Right atrium auricular region (tissue), 2 donors: ENCODE measurements around the gene CAPS. TPM values are rescaled to one million over a fixed set of nuclear protein-coding genes. Genes with fewer than 3 reads are reported as not detected.

ENCODE experiments used
- DNase-seq: peaks from one replicate; pipeline ENCODE4 v3.0.0-alpha.2; 2019; ENCODE audit warnings: low spot score
- H3K27ac ChIP-seq, 2 donors: fragments of 200-600 bp; sonication (generic); 1 replicate in 1 of 2; 2 replicates in 1 of 2; pipeline ENCODE4 v1.5.1; 2016 to 2019
- H3K27me3 ChIP-seq, 2 donors: fragments of 200-600 bp; sonication (generic); one replicate each; pipeline versions ENCODE4 v1.5.1 to v1.6.0; 2017 to 2019
- H3K36me3 ChIP-seq: fragments of 200-600 bp; sonication (generic); one replicate; pipeline ENCODE4 v1.5.1; 2016
- H3K4me1 ChIP-seq, 2 donors: fragments of 200-600 bp; sonication (generic); one replicate each; pipeline versions ENCODE4 v1.5.1 to v1.6.0; 2017 to 2019
- H3K4me3 ChIP-seq, 2 donors: fragments of 200-600 bp; sonication (generic); 1 replicate in 1 of 2; 2 replicates in 1 of 2; pipeline ENCODE4 v1.5.1; 2017 to 2019; ENCODE audit warnings: mild to moderate bottlenecking in 1 of 2, moderate library complexity in 1 of 2
- H3K9me3 ChIP-seq, 2 donors: fragments of 200-600 bp; sonication (generic); one replicate each; pipeline ENCODE4 v1.5.1; 2019
- total RNA-seq, 2 donors: library from RNA; depleted of rRNA; stranded (reverse); fragments of >200 nt; gene quantifications; one replicate each; pipeline ENCODE4 v1.1.0, GENCODE V29; 2016
- TF ChIP-seq, protein P1 (sequence below), 2 donors: fragments of 200-600 bp; sonication (generic); IDR thresholded peaks; one replicate each; pipeline ENCODE4 v1.5.1; 2019; ENCODE audit warnings: antibody characterized with exemption in 2 of 2

The CAPS gene
- total RNA-seq, 2 donors from 2014 or later: 4.5 to 7.3 TPM

DNA sequence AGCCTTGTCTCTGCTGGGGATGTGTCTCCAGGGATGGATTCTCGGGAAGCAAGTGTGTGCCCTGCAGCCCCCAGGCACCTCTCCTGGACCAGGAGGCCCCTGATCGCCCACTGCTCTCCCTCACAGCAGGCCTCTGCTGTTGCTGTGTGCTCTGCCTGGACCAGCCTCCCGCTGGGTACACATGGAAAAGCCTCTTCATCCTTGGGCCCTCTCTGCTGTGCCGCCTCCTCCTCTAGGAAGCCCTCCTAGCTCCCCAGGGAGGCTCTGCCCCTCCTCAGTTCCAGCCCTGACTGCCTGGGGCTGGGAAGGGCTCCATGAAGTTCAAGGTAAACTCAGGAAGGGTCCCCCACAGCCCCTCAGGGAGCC is 22.5 kb upstream of the CAPS start:
- Histone ChIP-seq H3K9me3 (no peaks in the 10 kb centered on the region), H3K27me3 (no peaks in the 10 kb centered on the region), H3K4me3 (no peak overlapping the region), H3K36me3 (peaks cover 16% of the 10 kb centered on the region), H3K4me1 (peaks cover 0 to 42% of the 10 kb centered on the region in 2 donors), H3K27ac (no peak overlapping the region)
- DNase-seq: no peak
- TF ChIP-seq, protein P1, sequence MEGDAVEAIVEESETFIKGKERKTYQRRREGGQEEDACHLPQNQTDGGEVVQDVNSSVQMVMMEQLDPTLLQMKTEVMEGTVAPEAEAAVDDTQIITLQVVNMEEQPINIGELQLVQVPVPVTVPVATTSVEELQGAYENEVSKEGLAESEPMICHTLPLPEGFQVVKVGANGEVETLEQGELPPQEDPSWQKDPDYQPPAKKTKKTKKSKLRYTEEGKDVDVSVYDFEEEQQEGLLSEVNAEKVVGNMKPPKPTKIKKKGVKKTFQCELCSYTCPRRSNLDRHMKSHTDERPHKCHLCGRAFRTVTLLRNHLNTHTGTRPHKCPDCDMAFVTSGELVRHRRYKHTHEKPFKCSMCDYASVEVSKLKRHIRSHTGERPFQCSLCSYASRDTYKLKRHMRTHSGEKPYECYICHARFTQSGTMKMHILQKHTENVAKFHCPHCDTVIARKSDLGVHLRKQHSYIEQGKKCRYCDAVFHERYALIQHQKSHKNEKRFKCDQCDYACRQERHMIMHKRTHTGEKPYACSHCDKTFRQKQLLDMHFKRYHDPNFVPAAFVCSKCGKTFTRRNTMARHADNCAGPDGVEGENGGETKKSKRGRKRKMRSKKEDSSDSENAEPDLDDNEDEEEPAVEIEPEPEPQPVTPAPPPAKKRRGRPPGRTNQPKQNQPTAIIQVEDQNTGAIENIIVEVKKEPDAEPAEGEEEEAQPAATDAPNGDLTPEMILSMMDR (IDR thresholded peaks at IDR 0.05): no peak

DNA sequence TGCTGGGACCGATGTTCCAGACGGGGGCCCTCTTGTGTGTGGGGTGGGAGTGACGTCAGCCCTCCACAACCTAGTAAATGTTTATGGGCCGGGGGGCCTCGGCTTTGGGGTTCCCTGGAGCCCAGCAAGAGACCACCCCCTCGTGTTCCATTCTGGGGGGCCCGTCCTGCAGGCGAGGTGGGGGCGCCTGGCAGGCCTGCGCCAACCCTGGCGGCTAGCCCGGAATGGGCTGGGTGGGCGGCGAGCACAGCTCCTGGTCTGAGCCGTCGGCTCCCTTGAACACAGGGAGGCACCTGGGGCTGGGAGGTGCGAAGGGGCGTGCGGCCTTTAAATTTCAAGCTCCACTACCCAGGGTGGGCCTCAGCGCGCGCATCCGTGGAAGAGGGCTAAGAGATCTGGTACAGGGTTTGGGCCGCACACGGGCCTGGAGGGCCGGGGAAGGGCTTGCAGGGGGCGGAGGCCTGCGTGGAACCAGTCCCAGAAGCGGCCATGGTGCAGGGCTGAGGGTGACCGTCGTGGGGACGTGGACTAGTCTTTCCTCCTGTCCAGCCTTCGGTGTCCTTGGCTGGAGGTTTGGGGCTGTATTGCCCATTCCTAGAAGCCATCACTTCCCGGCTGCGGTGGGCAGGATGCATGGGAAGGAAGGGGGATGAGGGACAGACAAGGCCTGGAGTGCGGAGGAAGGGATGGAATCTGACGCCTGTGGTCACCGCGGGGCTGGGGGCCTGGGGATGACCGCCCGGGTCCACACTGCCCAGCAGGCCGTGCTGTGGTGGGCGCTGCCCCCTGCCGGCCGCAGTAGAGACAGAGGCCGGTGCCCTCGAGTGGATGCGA is 21.9 kb upstream of the CAPS start:
- TF ChIP-seq, protein P1 (IDR thresholded peaks at IDR 0.05): peak; percentile 49 to 73
- Histone ChIP-seq H3K27me3 (no peaks in the 10 kb centered on the region), H3K9me3 (no peaks in the 10 kb centered on the region), H3K4me3 (no peak overlapping the region), H3K27ac (peak overlapping the region; percentile 86 to 94), H3K4me1 (peaks cover 0 to 44% of the 10 kb centered on the region in 2 donors), H3K36me3 (peaks cover 21% of the 10 kb centered on the region)
- no peak for DNase-seq

DNA sequence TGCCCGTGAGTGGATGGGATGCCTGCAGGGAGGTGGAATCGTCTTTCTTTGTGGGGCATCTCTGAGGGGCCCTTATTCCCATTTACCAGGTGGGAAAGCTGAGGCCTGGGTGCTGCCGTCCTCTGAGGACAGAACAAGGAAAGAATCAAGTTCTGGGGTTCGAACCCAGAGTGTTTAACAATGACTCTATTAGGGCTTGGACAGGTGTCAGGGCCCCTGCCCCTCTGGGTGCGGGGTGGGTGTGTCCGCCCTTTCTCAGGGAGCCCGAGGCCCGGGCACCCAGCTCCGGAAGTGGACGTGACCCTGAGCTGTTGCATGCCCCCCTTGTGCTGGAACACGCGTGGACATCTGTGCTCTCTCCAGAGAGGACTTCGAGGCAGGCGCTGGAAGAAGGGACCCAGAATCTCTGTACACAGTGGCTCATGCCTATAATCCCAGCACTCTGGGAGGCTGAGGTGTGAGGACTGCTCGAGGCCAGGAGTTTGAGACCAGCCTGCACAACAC is 21.2 kb upstream of the CAPS start:
- Histone ChIP-seq H3K9me3 (no peaks in the 10 kb centered on the region), H3K4me1 (peaks cover 0 to 51% of the 10 kb centered on the region in 2 donors), H3K27me3 (no peaks in the 10 kb centered on the region), H3K4me3 (no peak overlapping the region), H3K36me3 (peaks cover 21% of the 10 kb centered on the region), H3K27ac (peak overlapping the region; percentile 86 to 94)
- DNase-seq: no peak
- TF ChIP-seq, protein P1 (IDR thresholded peaks at IDR 0.05): peak in 1 of 2 donors; percentile 9

DNA sequence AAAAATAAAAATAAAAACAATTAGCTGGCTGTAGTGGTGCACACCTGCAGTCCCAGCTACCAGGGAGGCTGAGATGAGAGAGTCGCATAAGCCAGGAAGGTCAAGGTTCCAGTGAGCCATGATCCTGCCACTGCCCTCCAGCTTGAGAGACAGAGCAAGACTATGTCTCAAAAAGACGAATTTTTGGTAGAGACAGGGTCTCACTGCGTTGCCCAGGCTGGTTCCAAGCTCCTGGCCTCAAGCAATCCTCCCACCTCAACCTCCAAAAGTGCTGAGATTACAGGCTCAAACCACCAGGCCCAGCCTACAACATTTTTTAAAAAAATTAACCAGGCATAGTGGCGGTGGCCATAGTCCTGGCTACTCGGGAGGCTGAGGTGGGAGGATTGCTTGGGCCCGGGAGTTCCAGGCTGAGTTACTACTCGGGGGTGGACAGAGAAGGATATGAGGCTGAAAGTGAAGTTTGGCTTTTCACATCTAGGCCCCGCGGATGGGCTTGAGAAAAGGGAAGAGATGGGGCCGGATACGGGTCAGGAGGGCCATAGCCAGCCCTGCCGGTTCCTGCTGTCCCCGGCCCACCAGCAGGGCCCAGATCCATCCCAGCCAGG is 20.7 kb upstream of the CAPS start:
- peaks cover 0 to 55% of the 10 kb centered on the region in 2 donors for H3K4me1 ChIP-seq
- peak overlapping the region; percentile 86 to 94 for H3K27ac ChIP-seq
- DNase-seq: no peak

DNA sequence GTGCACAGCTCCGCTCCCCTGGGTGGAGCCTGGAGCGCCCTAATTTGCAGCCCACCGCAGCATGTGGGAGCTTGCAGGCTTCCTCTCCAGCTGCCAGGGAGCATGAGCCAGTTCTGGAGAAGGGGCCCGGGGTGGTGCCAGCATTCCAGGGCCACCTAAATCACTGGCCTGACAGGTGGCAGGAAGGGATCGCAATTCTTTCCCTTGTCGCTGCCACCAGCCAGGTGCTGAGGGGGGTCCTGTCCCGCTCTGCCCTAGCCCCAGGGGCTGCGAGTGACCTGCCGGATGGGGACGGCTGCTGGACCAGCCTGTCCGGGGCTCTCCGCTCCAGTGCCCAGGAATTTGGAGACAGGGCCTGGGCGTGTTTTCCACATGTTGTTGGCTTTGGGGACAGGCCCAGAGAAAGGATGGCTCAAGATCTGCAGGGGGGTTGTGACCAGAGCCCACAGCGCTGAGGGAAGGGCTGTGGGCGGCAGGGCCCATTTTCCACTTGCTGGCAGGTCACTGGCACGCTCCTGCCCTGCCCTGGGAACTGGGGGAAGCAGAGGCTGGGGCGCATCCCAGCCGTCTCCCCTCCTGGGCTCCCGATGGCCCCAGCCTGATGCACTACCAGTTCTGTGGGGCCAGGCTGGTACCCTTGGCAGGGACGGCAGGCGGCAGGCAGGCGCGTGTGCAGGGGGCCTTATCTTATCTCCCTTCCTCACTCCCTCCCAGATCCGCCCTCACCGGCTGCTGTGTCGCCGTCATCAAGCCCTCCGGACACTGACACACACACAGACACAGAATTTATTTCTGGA is 19.9 kb upstream of the CAPS start:
- no peaks in the 10 kb centered on the region for H3K9me3 ChIP-seq
- peak overlapping the region; percentile 86 to 94 for H3K27ac ChIP-seq
- peaks cover 0 to 55% of the 10 kb centered on the region in 2 donors for H3K4me1 ChIP-seq
- H3K36me3 ChIP-seq: peaks cover 21% of the 10 kb centered on the region
- H3K27me3 ChIP-seq: no peaks in the 10 kb centered on the region
- H3K4me3 ChIP-seq: no peak overlapping the region
- TF ChIP-seq, protein P1 (IDR thresholded peaks at IDR 0.05): no peak
- peak; percentile 75 for DNase-seq

More for the DNA sequence above, 20.7 kb upstream of the CAPS start:
- no peaks in the 10 kb centered on the region for H3K9me3 ChIP-seq
- no peaks in the 10 kb centered on the region for H3K27me3 ChIP-seq
- peaks cover 21% of the 10 kb centered on the region for H3K36me3 ChIP-seq
- TF ChIP-seq, protein P1 (IDR thresholded peaks at IDR 0.05): no peak
- H3K4me3 ChIP-seq: no peak overlapping the region
